ENCODE measurements around the gene RNASET2. TPM values are rescaled to one million over a fixed set of nuclear protein-coding genes. Genes with fewer than 3 reads are reported as not detected.
"Not testable (repeated sequence)": the region's sequence is repeated elsewhere in the genome, so short reads cannot be mapped to it uniquely, and the experiment has no call there.

Gene RNASET2
- total RNA-seq, 2 donors from 2014 or later: 53.7 to 66.3 TPM

DNA sequence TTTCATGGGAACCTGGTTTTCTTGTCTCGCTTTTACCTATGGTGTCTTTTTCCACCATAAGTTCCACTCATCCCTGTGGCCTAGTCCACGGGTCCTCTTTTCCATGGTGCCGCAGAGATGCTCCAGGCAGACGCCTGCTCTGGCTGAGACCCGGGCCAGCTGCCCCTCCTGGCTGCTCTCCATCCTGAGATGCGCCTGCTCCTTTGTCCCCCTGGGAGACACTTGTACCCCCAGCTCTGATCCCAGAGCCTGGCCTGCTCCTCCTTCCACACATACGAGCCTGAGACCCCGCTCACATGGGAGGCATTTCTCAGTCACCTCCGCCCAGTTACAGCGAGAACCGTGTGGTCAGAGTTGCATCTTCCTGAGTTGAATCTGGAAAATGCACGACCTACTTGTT, 29.6 kb downstream of the RNASET2 start:
- ATAC-seq (no peak), DNase-seq (no peak)
- no peak for TF ChIP-seq POLR2A (IDR thresholded peaks at IDR 0.05)
- H3K4me3 ChIP-seq: no peak overlapping the region
- no peak overlapping the region for H3K27ac ChIP-seq
- no peaks in the 10 kb centered on the region for H3K27me3 ChIP-seq
- 85 to 89% methylated on average over 10 to 12 of the region's 12 CpGs for WGBS, 2 donors
- no peaks in the 10 kb centered on the region for H3K4me1 ChIP-seq
- no peaks in the 10 kb centered on the region for H3K36me3 ChIP-seq (replicated peaks in 1 of 2; ENCODE audit: insufficient read depth in 1 of 2, low read depth in 2 of 2)
- no peaks in the 10 kb centered on the region for H3K9me3 ChIP-seq
- intact Hi-C loops (cut with DNase I): no loop called here

DNA sequence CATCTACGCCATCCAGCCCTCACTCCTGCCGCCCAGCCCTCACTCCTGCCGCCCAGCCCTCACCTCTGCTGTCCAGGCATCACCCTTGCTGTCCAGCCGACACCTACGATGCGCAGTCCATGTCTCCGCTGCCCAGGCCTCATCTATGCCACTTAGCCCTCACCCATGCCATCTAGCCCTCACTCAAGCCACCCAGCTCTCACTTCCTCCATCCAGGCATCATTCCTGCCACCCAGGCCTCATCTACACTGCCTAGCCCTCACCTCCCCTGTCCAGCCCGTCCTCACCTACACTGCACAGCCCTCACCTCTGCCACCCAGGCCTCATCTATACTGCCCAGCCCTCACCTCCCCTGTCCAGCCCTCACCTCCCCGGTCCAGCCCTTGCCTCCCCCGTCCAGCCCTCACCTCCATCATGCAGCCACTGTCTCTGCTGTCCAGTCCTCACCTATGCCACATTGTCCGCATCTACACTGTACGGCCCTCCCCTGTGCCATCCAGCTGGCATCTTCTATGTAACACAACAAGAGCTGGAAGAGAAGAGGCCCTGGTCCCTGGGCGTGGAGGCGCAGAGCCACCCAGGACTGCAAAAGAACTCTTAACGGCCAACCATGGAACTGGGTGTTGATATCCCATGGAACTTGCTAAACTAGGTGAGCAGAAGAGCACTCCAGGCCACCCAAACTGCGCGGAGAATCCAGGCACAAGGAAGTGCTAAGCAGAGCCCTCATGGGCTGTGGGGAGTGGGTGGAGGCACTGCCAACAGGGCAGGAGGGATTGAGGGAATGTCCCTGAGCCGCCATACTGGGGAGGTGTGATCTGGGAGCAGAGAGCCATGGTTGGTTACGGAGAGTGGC, 31.0 kb downstream of the RNASET2 start:
- intact Hi-C loops (cut with DNase I): no loop called here
- Histone ChIP-seq H3K4me3 (no peak overlapping the region), H3K27ac (no peak overlapping the region), H3K4me1 (no peaks in the 10 kb centered on the region), H3K36me3 (replicated peaks in 1 of 2; ENCODE audit: insufficient read depth in 1 of 2, low read depth in 2 of 2) (no peaks in the 10 kb centered on the region), H3K27me3 (no peaks in the 10 kb centered on the region), H3K9me3 (no peaks in the 10 kb centered on the region)
- ATAC-seq: no peak
- no peak for DNase-seq
- 95 to 96% methylated on average over 19 of the region's 19 CpGs for WGBS, 2 donors
- TF ChIP-seq, protein P1, sequence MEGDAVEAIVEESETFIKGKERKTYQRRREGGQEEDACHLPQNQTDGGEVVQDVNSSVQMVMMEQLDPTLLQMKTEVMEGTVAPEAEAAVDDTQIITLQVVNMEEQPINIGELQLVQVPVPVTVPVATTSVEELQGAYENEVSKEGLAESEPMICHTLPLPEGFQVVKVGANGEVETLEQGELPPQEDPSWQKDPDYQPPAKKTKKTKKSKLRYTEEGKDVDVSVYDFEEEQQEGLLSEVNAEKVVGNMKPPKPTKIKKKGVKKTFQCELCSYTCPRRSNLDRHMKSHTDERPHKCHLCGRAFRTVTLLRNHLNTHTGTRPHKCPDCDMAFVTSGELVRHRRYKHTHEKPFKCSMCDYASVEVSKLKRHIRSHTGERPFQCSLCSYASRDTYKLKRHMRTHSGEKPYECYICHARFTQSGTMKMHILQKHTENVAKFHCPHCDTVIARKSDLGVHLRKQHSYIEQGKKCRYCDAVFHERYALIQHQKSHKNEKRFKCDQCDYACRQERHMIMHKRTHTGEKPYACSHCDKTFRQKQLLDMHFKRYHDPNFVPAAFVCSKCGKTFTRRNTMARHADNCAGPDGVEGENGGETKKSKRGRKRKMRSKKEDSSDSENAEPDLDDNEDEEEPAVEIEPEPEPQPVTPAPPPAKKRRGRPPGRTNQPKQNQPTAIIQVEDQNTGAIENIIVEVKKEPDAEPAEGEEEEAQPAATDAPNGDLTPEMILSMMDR (IDR thresholded peaks at IDR 0.05): no peak
- TF ChIP-seq POLR2A (IDR thresholded peaks at IDR 0.05): no peak

DNA sequence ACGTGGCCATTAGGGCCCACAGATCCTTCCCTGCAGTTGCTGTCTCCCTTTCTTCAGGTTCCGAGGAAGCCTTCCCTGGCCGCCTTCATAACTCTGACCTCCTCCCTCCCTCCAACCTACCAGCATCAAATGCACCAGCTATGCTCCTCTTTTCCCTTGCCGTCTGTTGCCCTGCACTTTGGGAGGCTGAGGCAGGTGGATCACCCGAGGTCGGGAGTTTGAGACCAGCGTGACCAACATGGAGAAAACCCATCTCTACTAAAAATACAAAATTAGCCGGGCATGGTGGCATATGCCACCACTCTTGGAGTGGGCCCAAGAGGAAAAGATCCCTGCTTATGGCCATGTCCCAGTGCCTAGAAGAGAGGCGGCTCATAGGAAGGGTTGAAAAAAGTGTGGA, 31.8 kb downstream of the RNASET2 start:
- no peak overlapping the region for H3K4me3 ChIP-seq
- H3K27ac ChIP-seq: no peak overlapping the region
- H3K4me1 ChIP-seq: no peaks in the 10 kb centered on the region
- H3K27me3 ChIP-seq: no peaks in the 10 kb centered on the region
- 89 to 93% methylated on average over 9 of the region's 9 CpGs for WGBS, 2 donors
- no peaks in the 10 kb centered on the region for H3K36me3 ChIP-seq (replicated peaks in 1 of 2; ENCODE audit: insufficient read depth in 1 of 2, low read depth in 2 of 2)
- TF ChIP-seq POLR2A (IDR thresholded peaks at IDR 0.05): no peak
- TF ChIP-seq, protein P1 (IDR thresholded peaks at IDR 0.05): no peak
- no peaks in the 10 kb centered on the region for H3K9me3 ChIP-seq
- no peak for DNase-seq
- ATAC-seq: no peak
- intact Hi-C loops (cut with DNase I): no loop called here

DNA sequence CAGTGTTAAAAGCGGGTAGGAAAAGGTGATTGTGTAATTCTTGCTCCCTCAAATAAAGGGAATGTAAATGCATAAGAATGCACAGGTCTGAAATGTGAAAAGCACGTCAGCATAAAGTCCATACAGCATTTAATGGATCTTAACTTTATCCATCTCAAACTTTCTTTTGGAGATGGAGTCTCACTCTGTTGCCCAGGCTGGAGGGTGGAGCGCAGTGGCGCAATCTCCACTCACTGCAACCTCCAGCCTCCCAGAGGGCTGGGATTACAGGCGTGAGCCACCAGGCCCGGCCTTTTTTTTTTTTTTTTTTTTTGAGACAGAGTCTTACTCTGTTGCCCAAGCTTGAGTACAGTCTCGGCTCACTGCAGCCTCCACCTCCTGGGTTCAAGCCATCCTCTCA, 33.4 kb downstream of the RNASET2 start:
- DNase-seq: no peak
- Histone ChIP-seq H3K36me3 (replicated peaks in 1 of 2; ENCODE audit: insufficient read depth in 1 of 2, low read depth in 2 of 2) (no peaks in the 10 kb centered on the region), H3K9me3 (no peaks in the 10 kb centered on the region), H3K4me1 (no peaks in the 10 kb centered on the region), H3K27me3 (no peaks in the 10 kb centered on the region), H3K27ac (no peak overlapping the region), H3K4me3 (no peak overlapping the region)
- TF ChIP-seq, protein P1 (IDR thresholded peaks at IDR 0.05): no peak
- no peak for TF ChIP-seq POLR2A (IDR thresholded peaks at IDR 0.05)
- intact Hi-C loops (cut with DNase I): no loop called here
- 93 to 95% methylated on average over 7 of the region's 7 CpGs for WGBS, 2 donors
- no peak for ATAC-seq

DNA sequence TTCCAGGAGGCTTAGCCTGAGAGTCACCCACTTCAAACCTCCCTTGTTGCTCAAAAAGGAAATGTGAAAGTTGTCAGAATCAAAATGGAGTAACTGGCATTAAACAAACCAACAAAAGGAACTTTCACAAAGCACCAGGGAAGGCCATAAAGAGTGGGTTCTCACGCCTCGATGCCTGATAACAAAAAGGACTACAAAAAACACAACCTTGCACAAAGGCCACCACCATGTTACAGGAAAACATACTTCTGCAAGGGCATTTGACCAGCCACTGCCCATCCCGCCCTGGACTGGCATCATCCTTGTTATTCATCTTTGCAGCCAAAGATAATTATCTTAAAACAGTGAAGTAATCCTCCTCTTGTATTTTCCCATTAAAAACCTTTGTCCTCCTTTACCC, 34.8 kb downstream of the RNASET2 start:
- Histone ChIP-seq H3K36me3 (replicated peaks in 1 of 2; ENCODE audit: insufficient read depth in 1 of 2, low read depth in 2 of 2) (no peaks in the 10 kb centered on the region), H3K27ac (no peak overlapping the region), H3K4me1 (no peaks in the 10 kb centered on the region), H3K27me3 (no peaks in the 10 kb centered on the region), H3K9me3 (no peaks in the 10 kb centered on the region), H3K4me3 (no peak overlapping the region)
- no peak for TF ChIP-seq POLR2A (IDR thresholded peaks at IDR 0.05)
- WGBS, 2 donors: 92 to 93% methylated on average over 3 of the region's 3 CpGs
- ATAC-seq (no peak), DNase-seq (no peak)
- intact Hi-C loops (cut with DNase I): no loop called here

DNA sequence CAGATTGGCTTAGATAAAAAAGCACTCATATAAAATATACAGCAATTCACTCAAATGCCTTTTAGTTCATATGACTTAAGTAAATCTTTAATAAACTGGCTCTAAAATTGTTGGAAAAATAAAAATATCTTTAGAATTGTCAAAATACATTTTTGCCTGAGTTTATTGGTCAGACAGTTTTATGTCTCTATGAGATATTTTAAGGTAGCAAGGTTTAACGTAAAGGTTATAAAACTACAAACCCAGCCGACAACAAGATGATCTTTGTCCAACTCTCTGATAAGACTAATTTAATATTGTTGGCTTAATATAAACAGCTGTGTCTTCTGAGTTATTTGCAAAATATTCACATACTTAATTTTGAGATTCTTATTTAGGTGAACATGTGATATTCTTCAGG, 39.5 kb downstream of the RNASET2 start:
- H3K9me3 ChIP-seq: no peaks in the 10 kb centered on the region
- no peak overlapping the region for H3K27ac ChIP-seq
- no peaks in the 10 kb centered on the region for H3K4me1 ChIP-seq
- DNase-seq (no peak), ATAC-seq (no peak)
- TF ChIP-seq, protein P1 (IDR thresholded peaks at IDR 0.05): no peak
- no peak for TF ChIP-seq POLR2A (IDR thresholded peaks at IDR 0.05)
- H3K4me3 ChIP-seq: no peak overlapping the region
- intact Hi-C loops (cut with DNase I): no loop called here
- WGBS, 2 donors: 92 to 97% methylated on average over 2 of the region's 2 CpGs
- H3K36me3 ChIP-seq (replicated peaks in 1 of 2; ENCODE audit: insufficient read depth in 1 of 2, low read depth in 2 of 2): no peaks in the 10 kb centered on the region
- H3K27me3 ChIP-seq: no peaks in the 10 kb centered on the region

DNA sequence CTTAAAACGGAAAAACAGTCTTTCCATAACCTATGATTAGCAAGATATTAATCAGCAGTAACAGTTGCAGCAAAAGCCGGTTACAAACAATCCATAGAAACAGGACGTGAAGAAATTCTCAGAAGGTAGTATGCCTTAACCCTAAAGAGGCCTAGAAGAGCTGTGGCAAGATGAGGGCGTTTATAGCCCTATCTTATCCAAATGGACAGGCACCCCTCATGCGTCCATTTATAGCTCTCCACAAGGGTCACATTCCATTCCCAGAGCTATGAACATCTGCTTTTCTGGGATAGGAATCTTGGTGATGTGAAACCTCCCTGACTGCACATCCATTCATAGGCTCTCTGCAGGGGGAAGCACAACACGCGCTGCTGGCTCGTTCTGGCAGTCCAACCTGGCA, 40.9 kb downstream of the RNASET2 start:
- 76 to 77% methylated on average over 8 of the region's 8 CpGs for WGBS, 2 donors
- intact Hi-C loops (cut with DNase I); H3K9me3 ChIP-seq; H3K27ac ChIP-seq; H3K4me3 ChIP-seq; H3K36me3 ChIP-seq (replicated peaks in 1 of 2; ENCODE audit: insufficient read depth in 1 of 2, low read depth in 2 of 2); DNase-seq; ATAC-seq; H3K4me1 ChIP-seq; H3K27me3 ChIP-seq: not testable (repeated sequence)

DNA sequence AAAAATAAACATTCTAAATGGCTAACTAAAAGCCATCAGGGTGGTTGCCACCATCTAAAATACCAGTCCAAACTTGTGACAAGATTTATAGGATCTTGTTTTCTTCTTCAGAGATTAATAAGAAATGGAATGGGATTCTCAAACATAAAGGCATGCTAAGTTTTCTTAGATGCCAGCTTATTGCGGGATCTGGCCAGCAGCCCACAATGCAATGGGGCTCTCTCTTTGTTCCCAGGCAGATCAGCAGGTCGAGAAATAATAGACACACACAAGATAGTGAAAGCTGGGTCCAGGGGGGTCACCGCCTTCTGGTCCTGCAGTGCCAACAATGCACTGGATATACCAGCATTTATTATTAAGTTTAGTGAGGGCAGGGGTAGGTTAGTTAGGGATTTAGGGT, 41.4 kb downstream of the RNASET2 start:
- not testable (repeated sequence) for ATAC-seq, H3K4me1 ChIP-seq
- WGBS, 2 donors: 86 to 97% methylated on average over 3 of the region's 3 CpGs

More for the DNA sequence above, 41.4 kb downstream of the RNASET2 start:
- H3K27me3 ChIP-seq; intact Hi-C loops (cut with DNase I); DNase-seq; H3K9me3 ChIP-seq; H3K4me3 ChIP-seq; H3K27ac ChIP-seq; H3K36me3 ChIP-seq (replicated peaks in 1 of 2; ENCODE audit: insufficient read depth in 1 of 2, low read depth in 2 of 2): not testable (repeated sequence)
